Glutamatergic neuron (in vitro differentiated cells): ENCODE results near the gene DDX41. TPM values are rescaled to one million over a fixed set of nuclear protein-coding genes. Genes with fewer than 3 reads are reported as not detected.
"Not testable (repeated sequence)": the region's sequence is repeated elsewhere in the genome, so short reads cannot be mapped to it uniquely, and the experiment has no call there.

Experiments
- DNase-seq: peaks from one replicate; pipeline ENCODE4 v3.0.0; 2022
- H3K27ac Mint-ChIP-seq: one replicate; pipeline ENCODE4 v1.8.0; 2020; ENCODE audit warnings: mild to moderate bottlenecking, mixed read lengths, inconsistent platforms; ENCODE audit not compliant: unreplicated experiment
- H3K27me3 Mint-ChIP-seq: one replicate; pipeline ENCODE4 v1.8.0; 2020; ENCODE audit warnings: mild to moderate bottlenecking, moderate library complexity, mixed read lengths, inconsistent platforms; ENCODE audit not compliant: unreplicated experiment
- H3K36me3 Mint-ChIP-seq: one replicate; pipeline ENCODE4 v1.8.0; 2020; ENCODE audit warnings: mild to moderate bottlenecking, mixed read lengths, inconsistent platforms; ENCODE audit not compliant: unreplicated experiment
- H3K4me1 Mint-ChIP-seq: one replicate; pipeline ENCODE4 v1.8.0; 2020; ENCODE audit warnings: mild to moderate bottlenecking, low read depth, mixed read lengths, inconsistent platforms; ENCODE audit not compliant: unreplicated experiment
- H3K4me3 Mint-ChIP-seq: one replicate; pipeline ENCODE4 v1.8.0; 2020; ENCODE audit warnings: mild to moderate bottlenecking, mixed read lengths, inconsistent platforms; ENCODE audit not compliant: unreplicated experiment
- H3K9me3 Mint-ChIP-seq: one replicate; pipeline ENCODE4 v1.8.0; 2020; ENCODE audit warnings: mild to moderate bottlenecking, moderate library complexity, mixed read lengths, inconsistent platforms; ENCODE audit not compliant: unreplicated experiment
- long read RNA-seq: library from polyadenylated mRNA; unstranded; transcript quantifications from one replicate; pipeline ENCODE4 v2.0.0, GENCODE V29; 2020; ENCODE audit not compliant: unreplicated experiment
- total RNA-seq: library from RNA; stranded (reverse); fragmentation: NEBNext Ultra II Directional; extraction: Animal tissue kit (Norgen Biotek cat#: 25700); gene quantifications from one replicate; pipeline ENCODE4 v1.2.1, GENCODE V29; 2021; ENCODE audit not compliant: unreplicated experiment
- TF ChIP-seq, protein P1 (sequence below): fragments of 200-600 bp; sonication (generic); IDR thresholded peaks from one replicate; pipeline ENCODE4 v1.5.0; 2021; ENCODE audit not compliant: partially characterized antibody, unreplicated experiment

The DDX41 gene
- total RNA-seq: 125 TPM
- long read RNA-seq, transcript DDX41-208 (17 exons, 2,607 nt): minor isoform, 6 of 31 reads
- long read RNA-seq, transcript DDX41-201 (16 exons, 2,137 nt): major isoform, 9 of 31 reads
- long read RNA-seq, partial matches to known transcripts: 8 of 31 reads
- long read RNA-seq, other reads (novel, unspliced or antisense): 8 of 31 reads

DNA sequence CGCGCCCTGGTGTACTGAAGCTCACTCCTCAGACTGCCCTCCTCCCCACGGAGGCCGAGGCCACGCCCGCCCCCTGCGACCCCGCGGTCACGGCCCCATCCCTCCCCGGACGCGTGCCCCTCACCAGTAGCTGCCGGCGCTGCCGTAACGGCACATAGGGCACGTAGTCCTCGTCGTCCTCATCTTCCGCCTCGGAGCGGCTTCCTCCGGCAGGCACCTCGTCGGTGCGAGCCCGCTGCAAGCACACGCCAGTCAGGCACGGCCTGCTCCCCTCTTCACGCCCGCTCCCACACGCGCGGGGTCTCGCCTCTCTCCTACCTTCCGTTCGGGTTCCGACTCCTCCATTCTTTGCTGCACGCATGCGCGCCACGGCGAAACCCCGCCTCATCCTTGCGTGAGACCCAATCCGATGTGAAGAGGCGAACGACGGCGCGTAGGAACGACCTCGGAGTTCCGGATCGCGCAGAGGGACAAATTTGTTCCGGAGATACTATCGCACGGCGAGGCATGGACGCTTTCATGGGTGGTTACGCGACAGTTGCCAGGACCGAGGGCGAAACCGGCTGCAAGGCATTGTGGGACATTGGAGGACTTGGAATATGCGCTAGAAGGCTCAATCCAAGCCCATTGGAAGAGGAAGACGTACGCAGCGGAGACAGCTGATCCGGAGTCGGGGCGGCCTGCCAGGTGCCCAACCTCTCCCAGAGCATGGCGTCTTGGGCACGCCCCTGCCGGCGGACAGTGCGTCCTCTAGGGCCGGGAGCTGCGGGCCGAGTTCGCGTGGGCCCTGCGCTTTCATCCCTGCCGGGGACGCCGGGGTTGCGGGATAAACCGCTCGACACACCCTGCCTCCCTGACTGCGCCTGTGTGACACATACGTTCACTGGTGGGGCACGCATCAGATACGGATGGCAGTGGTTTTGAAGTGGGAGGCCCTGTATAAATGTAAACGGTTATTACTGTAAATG is at the start of gene DDX41:
TSS of gene DDX41 (minus strand) at position 361 of the 968 bp plus-strand sequence. CDS start at position 345, 16 bp downstream.
- peaks cover 20% of the 10 kb centered on the region for H3K27me3 Mint-ChIP-seq

DNA sequence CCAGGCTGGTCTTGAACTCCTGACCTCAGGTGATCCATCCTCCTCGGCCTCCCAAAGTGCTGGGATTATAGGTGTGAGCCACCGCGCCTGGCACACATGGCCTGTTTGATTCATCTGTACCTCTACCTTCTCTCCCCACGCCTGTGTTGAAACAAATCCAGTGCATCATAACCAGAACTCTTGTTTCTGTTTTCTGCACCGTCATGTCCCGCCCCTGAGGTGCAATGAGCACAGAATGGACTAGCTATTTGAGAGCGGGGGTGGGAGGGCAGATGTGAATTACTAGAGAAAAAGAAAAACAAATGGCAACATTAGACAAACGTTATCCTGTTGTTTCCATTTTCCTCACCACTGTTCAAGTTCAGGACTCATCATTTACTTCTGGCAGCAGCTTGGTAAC is 48.3 kb upstream of the DDX41 start:
- no peak for DNase-seq
- Mint-ChIP-seq H3K36me3 (peaks cover 6% of the 10 kb centered on the region), H3K27me3 (peaks cover 3% of the 10 kb centered on the region), H3K4me1 (peaks cover 3% of the 10 kb centered on the region), H3K27ac (no peak overlapping the region), H3K4me3 (no peak overlapping the region), H3K9me3 (peaks cover 6% of the 10 kb centered on the region)
- TF ChIP-seq, protein P1, sequence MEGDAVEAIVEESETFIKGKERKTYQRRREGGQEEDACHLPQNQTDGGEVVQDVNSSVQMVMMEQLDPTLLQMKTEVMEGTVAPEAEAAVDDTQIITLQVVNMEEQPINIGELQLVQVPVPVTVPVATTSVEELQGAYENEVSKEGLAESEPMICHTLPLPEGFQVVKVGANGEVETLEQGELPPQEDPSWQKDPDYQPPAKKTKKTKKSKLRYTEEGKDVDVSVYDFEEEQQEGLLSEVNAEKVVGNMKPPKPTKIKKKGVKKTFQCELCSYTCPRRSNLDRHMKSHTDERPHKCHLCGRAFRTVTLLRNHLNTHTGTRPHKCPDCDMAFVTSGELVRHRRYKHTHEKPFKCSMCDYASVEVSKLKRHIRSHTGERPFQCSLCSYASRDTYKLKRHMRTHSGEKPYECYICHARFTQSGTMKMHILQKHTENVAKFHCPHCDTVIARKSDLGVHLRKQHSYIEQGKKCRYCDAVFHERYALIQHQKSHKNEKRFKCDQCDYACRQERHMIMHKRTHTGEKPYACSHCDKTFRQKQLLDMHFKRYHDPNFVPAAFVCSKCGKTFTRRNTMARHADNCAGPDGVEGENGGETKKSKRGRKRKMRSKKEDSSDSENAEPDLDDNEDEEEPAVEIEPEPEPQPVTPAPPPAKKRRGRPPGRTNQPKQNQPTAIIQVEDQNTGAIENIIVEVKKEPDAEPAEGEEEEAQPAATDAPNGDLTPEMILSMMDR: no peak

More for the DNA sequence above, at the start of gene DDX41:
- H3K4me1 Mint-ChIP-seq: peaks cover 12% of the 10 kb centered on the region
- TF ChIP-seq, protein P1: no peak
- H3K9me3 Mint-ChIP-seq: peaks cover 20% of the 10 kb centered on the region
- peak within 1 kb of the TSS; percentile 92 for H3K27ac Mint-ChIP-seq
- H3K4me3 Mint-ChIP-seq: peak within 1 kb of the TSS; percentile 99
- peaks cover 4% of the 10 kb centered on the region for H3K36me3 Mint-ChIP-seq
- DNase-seq: peak; percentile 97

DNA sequence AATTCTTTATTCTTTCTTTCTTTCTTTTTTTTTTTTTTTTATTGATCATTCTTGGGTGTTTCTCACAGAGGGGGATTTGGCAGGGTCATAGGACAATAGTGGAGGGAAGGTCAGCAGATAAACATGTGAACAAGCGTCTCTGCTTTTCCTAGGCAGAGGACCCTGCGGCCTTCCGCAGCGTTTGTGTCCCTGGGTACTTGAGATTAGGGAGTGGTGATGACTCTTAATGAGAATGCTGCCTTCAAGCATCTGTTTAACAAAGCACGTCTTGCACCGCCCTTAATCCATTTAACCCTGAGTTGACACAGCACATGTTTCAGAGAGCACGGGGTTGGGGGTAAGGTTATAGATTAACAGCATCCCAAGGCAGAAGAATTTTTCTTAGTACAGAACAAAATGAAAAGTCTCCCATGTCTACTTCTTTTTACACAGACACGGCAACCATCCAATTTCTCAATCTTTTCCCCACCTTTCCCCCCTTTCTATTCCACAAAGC is 42.7 kb upstream of the DDX41 start:
- H3K4me3 Mint-ChIP-seq, H3K9me3 Mint-ChIP-seq, DNase-seq: not testable (repeated sequence)
- peaks cover 16% of the 10 kb centered on the region for H3K27me3 Mint-ChIP-seq
- peaks cover 13% of the 10 kb centered on the region for H3K36me3 Mint-ChIP-seq
- H3K27ac Mint-ChIP-seq: peak overlapping the region; percentile 81
- H3K4me1 Mint-ChIP-seq: peaks cover 16% of the 10 kb centered on the region

DNA sequence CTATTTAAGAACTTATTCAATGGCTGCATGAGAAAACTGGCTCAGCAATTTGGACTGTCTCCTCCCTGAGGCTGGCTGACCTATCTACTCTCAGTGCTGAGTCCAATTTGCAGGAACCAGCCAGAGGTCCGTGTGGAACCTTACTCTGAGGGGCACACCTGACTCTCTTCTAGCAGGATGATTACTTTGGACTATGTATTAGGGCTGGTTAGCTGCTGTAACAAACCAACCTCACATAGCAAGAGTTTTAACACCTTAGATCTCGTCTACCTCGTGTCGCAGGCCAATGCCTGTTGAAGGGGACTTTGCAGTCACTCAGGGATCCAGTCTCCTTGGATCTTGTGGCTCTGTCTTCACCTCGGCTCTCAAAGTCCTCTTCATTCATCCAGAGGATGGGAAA is 41.0 kb upstream of the DDX41 start:
- Mint-ChIP-seq H3K4me1 (peaks cover 18% of the 10 kb centered on the region), H3K27me3 (peaks cover 18% of the 10 kb centered on the region), H3K4me3 (peak overlapping the region; percentile 23), H3K27ac (peak overlapping the region; percentile 77), H3K9me3 (peaks cover 8% of the 10 kb centered on the region), H3K36me3 (peaks cover 13% of the 10 kb centered on the region)
- DNase-seq: no peak
- TF ChIP-seq, protein P1: no peak

DNA sequence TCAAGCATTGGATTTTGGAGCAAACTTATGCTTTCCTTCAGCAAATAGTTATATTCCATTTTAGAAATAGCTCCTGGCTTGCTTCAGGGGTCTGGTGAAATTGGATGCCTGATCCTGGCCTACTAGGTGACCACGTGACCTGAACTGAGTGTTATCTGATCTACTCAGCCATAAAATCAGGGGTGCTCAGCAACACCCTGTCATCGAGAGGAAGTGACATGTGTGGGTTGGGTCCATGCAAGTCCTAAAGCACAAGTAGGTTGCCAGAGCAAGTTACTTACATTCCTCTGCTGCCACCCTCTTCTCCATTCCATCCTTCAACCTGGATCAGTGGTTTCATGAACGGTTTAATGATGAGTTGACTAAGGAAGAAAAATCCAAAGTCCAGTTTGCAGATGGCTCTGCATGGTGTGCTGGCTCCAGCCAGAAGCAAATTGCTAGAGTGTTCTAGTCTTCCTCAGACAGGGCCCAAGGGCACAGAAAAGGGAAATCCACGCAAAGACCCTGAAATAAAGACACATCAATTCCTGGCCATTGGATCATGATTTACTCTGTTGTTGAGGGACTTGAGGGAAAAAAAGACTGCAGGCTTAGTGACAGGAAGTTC is 40.4 kb upstream of the DDX41 start:
- Mint-ChIP-seq H3K27me3 (peaks cover 20% of the 10 kb centered on the region), H3K4me1 (peaks cover 24% of the 10 kb centered on the region), H3K27ac (peak overlapping the region; percentile 77), H3K4me3 (no peak overlapping the region), H3K36me3 (peaks cover 13% of the 10 kb centered on the region), H3K9me3 (peaks cover 9% of the 10 kb centered on the region)
- TF ChIP-seq, protein P1: no peak
- no peak for DNase-seq
